Activated T-helper 1 cell treated with Interleukin-2 at 50 U/mL for 16 hours (primary cell): ENCODE measurements around the gene PCDHGA7.
"Not testable (repeated sequence)": the region's sequence is repeated elsewhere in the genome, so short reads cannot be mapped to it uniquely, and the experiment has no call there.

ENCODE experiments used
- DNase-seq: peaks from one replicate; pipeline ENCODE4 v3.0.0-alpha.2; 2020; ENCODE audit warnings: low read depth

Gene PCDHGA7

GRCh38 chr5:141382469-141383294, at the start of gene PCDHGA7:
PCDHGA7 (plus strand) TSS chr5:141382742; CDS start chr5:141382900, 158 bp downstream.
- DNase-seq = no peak

- no peak for DNase-seq
Observed at GRCh38 chr5:141338538-141339306, 43.8 kb upstream of the PCDHGA7 start, which contains the start of gene PCDHGA2. PCDHGA2 (plus strand) TSS chr5:141338760.

GRCh38 chr5:141340781-141341354, 41.7 kb upstream of the PCDHGA7 start:
- not testable (repeated sequence) for DNase-seq

GRCh38 chr5:141342773-141343172, 39.8 kb upstream of the PCDHGA7 start:
- DNase-seq = no peak

GRCh38 chr5:141343242-141343952, 39.1 kb upstream of the PCDHGA7 start, which contains the start of gene PCDHGA3:
PCDHGA3 (plus strand) TSS chr5:141343829; CDS start chr5:141344034, 205 bp downstream.
- no peak for DNase-seq

- no peak for DNase-seq
Observed at GRCh38 chr5:141343953-141344463, 38.5 kb upstream of the PCDHGA7 start.

GRCh38 chr5:141345327-141345726, 37.2 kb upstream of the PCDHGA7 start:
- DNase-seq = no peak

GRCh38 chr5:141346017-141346416, 36.5 kb upstream of the PCDHGA7 start:
- DNase-seq = not testable (repeated sequence)

GRCh38 chr5:141349917-141350619, 32.5 kb upstream of the PCDHGA7 start, which contains the start of gene PCDHGB1:
PCDHGB1 (plus strand) TSS chr5:141350099; CDS start chr5:141350261, 162 bp downstream.
- no peak for DNase-seq

- DNase-seq = no peak
Observed at GRCh38 chr5:141351591-141351990, 31.0 kb upstream of the PCDHGA7 start.

GRCh38 chr5:141354900-141355469, 27.6 kb upstream of the PCDHGA7 start, which contains the start of gene PCDHGA4:
PCDHGA4 (plus strand) TSS chr5:141355021; CDS start chr5:141355108, 87 bp downstream.
- DNase-seq = no peak

GRCh38 chr5:141355641-141356040, 26.9 kb upstream of the PCDHGA7 start:
- no peak for DNase-seq

GRCh38 chr5:141356133-141356532, 26.4 kb upstream of the PCDHGA7 start:
- no peak for DNase-seq

GRCh38 chr5:141356950-141357349, 25.6 kb upstream of the PCDHGA7 start:
- no peak for DNase-seq

GRCh38 chr5:141359790-141360426, 22.6 kb upstream of the PCDHGA7 start, which contains the start of gene PCDHGB2:
PCDHGB2 (plus strand) TSS chr5:141359994; CDS start chr5:141360136, 142 bp downstream.
- no peak for DNase-seq

GRCh38 chr5:141360685-141361084, 21.9 kb upstream of the PCDHGA7 start:
- DNase-seq = no peak

- no peak for DNase-seq
Observed at GRCh38 chr5:141362719-141363118, 19.8 kb upstream of the PCDHGA7 start.

- no peak for DNase-seq
Observed at GRCh38 chr5:141363952-141364660, 18.4 kb upstream of the PCDHGA7 start, which contains the start of gene PCDHGA5. PCDHGA5 (plus strand) TSS chr5:141364162; CDS start chr5:141364331, 169 bp downstream.
